Endothelial cell of umbilical vein (primary cell): ENCODE measurements around the gene CAPN1. TPM values are rescaled to one million over a fixed set of nuclear protein-coding genes. Genes with fewer than 3 reads are reported as not detected.

Source experiments
- BruUV-seq: library from RNA; stranded (reverse); fragments of 400-500 nt; replicated peaks from 2 replicates; lab custom pipeline; 2021; lab: Mats Ljungman, UMichigan
- CTCF ChIA-PET: fragments of 300-600, 350-600 bp; sonication (Branson Sonifier 250); formaldehyde crosslinking; loops from one replicate; lab custom pipeline; 2021; ENCODE audit warnings: antibody characterized with exemption, inconsistent platforms; lab: Charles Lee
- POLR2A ChIA-PET: fragments of 300-600, 350-600 bp; sonication (Branson Sonifier 250); formaldehyde crosslinking; loops from one replicate; lab custom pipeline; 2021; ENCODE audit warnings: antibody characterized with exemption, inconsistent platforms; lab: Charles Lee
- DNase-seq: peaks from one replicate; pipeline ENCODE4 v3.0.0-alpha.2; 2011; ENCODE audit warnings: low read depth, low spot score
- FAIRE-seq: peaks from 2 replicates; lab custom pipeline; 2011; peaks lifted over from hg19 to GRCh38; lab: Jason Lieb, UNC
- H2AFZ ChIP-seq: 2 replicates; pipeline ENCODE4 v1.6.0; 2012; ENCODE audit warnings: low read depth, low read length, control low read depth, inconsistent platforms
- H3K27ac ChIP-seq: 2 replicates; pipeline ENCODE4 v1.5.1; 2011; ENCODE audit warnings: low read depth, mild to moderate bottlenecking, control low read depth, low read length, moderate library complexity; ENCODE audit not compliant: insufficient read depth
- H3K27me3 ChIP-seq, 2 experiments: 2 replicates each; pipeline versions ENCODE4 v1.6.0 to v1.6.1; 2011; ENCODE audit warnings: low read length in 2 of 2, mixed read lengths in 1 of 2; ENCODE audit not compliant: control insufficient read depth in 2 of 2, insufficient read depth in 2 of 2
- H3K36me3 ChIP-seq, 2 experiments: 2 replicates in 1 of 2; 3 replicates in 1 of 2; pipeline ENCODE4 v1.5.1; 2011; ENCODE audit warnings: low read length in 2 of 2, mild to moderate bottlenecking in 1 of 2, moderate library complexity in 1 of 2; ENCODE audit not compliant: control insufficient read depth in 2 of 2, insufficient read depth in 2 of 2; ENCODE audit errors: extremely low read depth in 1 of 2
- H3K4me1 ChIP-seq: 3 replicates; pipeline ENCODE4 v1.5.1; 2011; ENCODE audit warnings: mild to moderate bottlenecking, low read length; ENCODE audit not compliant: control insufficient read depth, insufficient read depth; ENCODE audit errors: extremely low read depth
- H3K4me2 ChIP-seq: 2 replicates; pipeline ENCODE4 v1.6.1; 2011; ENCODE audit warnings: low read length, control low read depth, mixed read lengths; ENCODE audit not compliant: insufficient read depth
- H3K4me3 ChIP-seq, 3 experiments: fragments of 200-600 bp in 1 of 3; sonication (generic), shearing (Covaris generic) in 1 of 3; replicated peaks in 1 of 3; 2 replicates each; pipeline ENCODE4 v1.5.1; 2011 to 2016; ENCODE audit warnings: control low read depth in 3 of 3, low read length in 3 of 3, mild to moderate bottlenecking in 2 of 3, inconsistent platforms in 1 of 3, low read depth in 1 of 3, moderate library complexity in 1 of 3; ENCODE audit not compliant: insufficient read depth in 1 of 3
- H3K79me2 ChIP-seq: 2 replicates; pipeline ENCODE4 v1.6.0; 2012; ENCODE audit warnings: low read length, inconsistent platforms; ENCODE audit not compliant: control insufficient read depth, insufficient read depth
- H3K9ac ChIP-seq: replicated peaks from 2 replicates; pipeline ENCODE3; 2011; ENCODE audit warnings: low read length, control low read depth; ENCODE audit not compliant: insufficient read depth; ENCODE audit errors: extremely low read depth
- H3K9me1 ChIP-seq: replicated peaks from 3 replicates; pipeline ENCODE4 v1.6.0; 2011; ENCODE audit warnings: mild to moderate bottlenecking, low read length; ENCODE audit not compliant: control insufficient read depth, insufficient read depth; ENCODE audit errors: extremely low read depth
- H3K9me3 ChIP-seq: replicated peaks from 2 replicates; pipeline ENCODE4 v1.5.1; 2012; ENCODE audit warnings: low read length, inconsistent platforms; ENCODE audit not compliant: control insufficient read depth, insufficient read depth
- H4K20me1 ChIP-seq: replicated peaks from 2 replicates; pipeline ENCODE3; 2011; ENCODE audit warnings: mild to moderate bottlenecking, low read length; ENCODE audit not compliant: control insufficient read depth, insufficient read depth; ENCODE audit errors: extremely low read depth
- CTCF ChIP-seq, 2 donors: IDR thresholded peaks; 1 replicate in 1 of 2; 2 replicates in 1 of 2; pipeline ENCODE4 v1.5.1; 2011; ENCODE audit warnings: low read length in 2 of 2, mild to moderate bottlenecking in 2 of 2, moderate library complexity in 2 of 2, control low read depth in 1 of 2, inconsistent platforms in 1 of 2, low read depth in 1 of 2; ENCODE audit not compliant: insufficient read depth in 1 of 2; ENCODE audit errors: extremely low read depth in 1 of 2
- EZH2 ChIP-seq: IDR thresholded peaks from 2 replicates; pipeline ENCODE4 v1.6.1; 2012; ENCODE audit warnings: borderline replicate concordance, low read depth, mild to moderate bottlenecking, moderate library complexity, low read length, inconsistent platforms; ENCODE audit not compliant: severe bottlenecking
- GATA2 ChIP-seq: IDR thresholded peaks from 2 replicates; pipeline ENCODE4 v1.7.0; 2011; ENCODE audit warnings: low read depth, mild to moderate bottlenecking, moderate library complexity, mixed read lengths, low read length; ENCODE audit not compliant: insufficient read length, insufficient read depth
- JUN ChIP-seq: IDR thresholded peaks from 2 replicates; pipeline ENCODE4 v1.6.1; 2011; ENCODE audit warnings: borderline replicate concordance, low read depth; ENCODE audit not compliant: insufficient read length, insufficient read depth
- MAX ChIP-seq: IDR thresholded peaks from 2 replicates; pipeline ENCODE4 v1.6.1; 2011; ENCODE audit not compliant: insufficient read depth, insufficient read length
- MYC ChIP-seq: IDR thresholded peaks from one replicate; pipeline ENCODE4 v1.6.1; 2011; ENCODE audit warnings: mild to moderate bottlenecking, low read depth, low read length
- POLR2AphosphoS5 ChIP-seq: IDR thresholded peaks from 2 replicates; pipeline ENCODE4 v1.6.1; 2012; ENCODE audit warnings: low read depth, mild to moderate bottlenecking, control low read depth, low read length, moderate library complexity; ENCODE audit not compliant: insufficient read depth
- dilution Hi-C: fragments of 300-500 bp; cut with MboI; formaldehyde crosslinking; loops from one replicate; pipeline ENCODE4 v1.15.0; 2019; ENCODE audit warnings: low sequenced_read_pairs; ENCODE audit not compliant: extremely low pct_ligation_motif_present
- intact Hi-C: fragments of 100-400 bp; cut with micrococcal nuclease; formaldehyde crosslinking; loops from one replicate; pipeline ENCODE4 v1.10.0; 2022
- polyA plus RNA-seq, 4 experiments: library from polyadenylated mRNA; depleted of rRNA in 3 of 4; stranded (reverse) in 3 of 4; unstranded in 1 of 4; fragments of >200 nt; gene quantifications; 2 replicates each; pipeline versions ENCODE4 v1.2.1 to v1.2.3, GENCODE V29; 2011 to 2012; ENCODE audit warnings: missing spikeins in 1 of 4
- total RNA-seq: library from RNA; stranded (reverse); gene quantifications from 2 replicates; pipeline ENCODE4 v1.2.3, GENCODE V29; 2021

Gene CAPN1
- total and polyA plus RNA-seq, 2 donors (not counting 3 experiments of a cell fraction or from before 2014, with no cell fraction given): 217 to 218 TPM

GRCh38 chr11:65204143-65204542 is 22.4 kb downstream of the CAPN1 start:
- H3K36me3 ChIP-seq: peaks cover 14 to 31% of the 10 kb centered on the region in 2 experiments
- DNase-seq (no peak), FAIRE-seq (no peak)
- CTCF ChIA-PET: interaction anchor here (0.9 to 3.8 kb wide), 8 partner anchors 15 to 126 kb away, joined by 4 to 27 read pairs (median 9); partner anchors contain the start of gene CAPN1
- no peak overlapping the region for H3K4me2 ChIP-seq
- H4K20me1 ChIP-seq: no peaks in the 10 kb centered on the region
- POLR2A ChIA-PET: no interaction called here
- dilution Hi-C loops: no loop called here
- no peaks in the 10 kb centered on the region for H3K79me2 ChIP-seq
- no peak overlapping the region for H3K4me3 ChIP-seq
- intact Hi-C loops: loop anchor here (1.0 to 5.0 kb wide), 2 partner anchors 46 to 113 kb away; no protein-coding TSS in a partner anchor
- H3K4me1 ChIP-seq: no peaks in the 10 kb centered on the region
- H3K9ac ChIP-seq: no peak overlapping the region
- no peaks in the 10 kb centered on the region for H3K9me1 ChIP-seq
- H3K9me3 ChIP-seq: no peaks in the 10 kb centered on the region
- H2AFZ ChIP-seq: no peak overlapping the region
- no peak overlapping the region for H3K27ac ChIP-seq
- TF ChIP-seq POLR2AphosphoS5: no peak
- BruUV-seq: no TSS peak
- no peaks in the 10 kb centered on the region for H3K27me3 ChIP-seq

- Histone ChIP-seq H3K9ac (no peak overlapping the region), H3K79me2 (no peaks in the 10 kb centered on the region), H4K20me1 (no peaks in the 10 kb centered on the region), H2AFZ (no peak overlapping the region), H3K36me3 (peaks cover 14 to 39% of the 10 kb centered on the region in 2 experiments), H3K4me1 (no peaks in the 10 kb centered on the region), H3K27me3 (no peaks in the 10 kb centered on the region), H3K4me2 (no peak overlapping the region), H3K4me3 (no peak overlapping the region), H3K9me3 (no peaks in the 10 kb centered on the region), H3K9me1 (no peaks in the 10 kb centered on the region), H3K27ac (no peak overlapping the region)
- CTCF ChIA-PET: interaction anchor here (0.5 to 3.8 kb wide), 22 partner anchors 9 to 148 kb away, joined by 3 to 27 read pairs (median 4); partner anchors contain the start of gene CAPN1
- intact Hi-C loops: loop anchor here (1.0 to 5.0 kb wide), 3 partner anchors 45 to 127 kb away; partner anchors contain the start of gene DPF2
- FAIRE-seq (peak; percentile 65), DNase-seq (peak; percentile 40)
- POLR2A ChIA-PET: no interaction called here
- TF ChIP-seq MYC (no peak), EZH2 (no peak), CTCF (IDR thresholded peaks at IDR 0.05; ENCODE audit: extremely low read depth in 1 of 2, insufficient read depth in 1 of 2, low read depth in 1 of 2, low read length in 2 of 2) (peak; percentile 83 to 98), MAX (no peak), JUN (no peak), GATA2 (no peak)
- no TSS peak for BruUV-seq
- dilution Hi-C loops: no loop called here
Measured at GRCh38 chr11:65204646-65205601, 23.2 kb downstream of the CAPN1 start.
